NB4 (cell line): ENCODE results near the gene NCAPG2.

Experiments
- MYC ChIP-seq: IDR thresholded peaks from 2 replicates; pipeline ENCODE4 v1.6.1; 2011; ENCODE audit warnings: low read depth, low read length
- POLR2A ChIP-seq: IDR thresholded peaks from 2 replicates; pipeline ENCODE4 v1.6.1; 2011; ENCODE audit warnings: mild to moderate bottlenecking; ENCODE audit not compliant: insufficient read length; ENCODE audit errors: extremely low read depth
- TF ChIP-seq, protein P1 (sequence below): IDR thresholded peaks from one replicate; pipeline ENCODE4 v1.5.1; 2012; ENCODE audit warnings: low read depth, low read length
- TF ChIP-seq, protein P2 (sequence below): IDR thresholded peaks from 2 replicates; pipeline ENCODE4 v1.6.1; 2011; ENCODE audit warnings: low read depth, low read length

DNA sequence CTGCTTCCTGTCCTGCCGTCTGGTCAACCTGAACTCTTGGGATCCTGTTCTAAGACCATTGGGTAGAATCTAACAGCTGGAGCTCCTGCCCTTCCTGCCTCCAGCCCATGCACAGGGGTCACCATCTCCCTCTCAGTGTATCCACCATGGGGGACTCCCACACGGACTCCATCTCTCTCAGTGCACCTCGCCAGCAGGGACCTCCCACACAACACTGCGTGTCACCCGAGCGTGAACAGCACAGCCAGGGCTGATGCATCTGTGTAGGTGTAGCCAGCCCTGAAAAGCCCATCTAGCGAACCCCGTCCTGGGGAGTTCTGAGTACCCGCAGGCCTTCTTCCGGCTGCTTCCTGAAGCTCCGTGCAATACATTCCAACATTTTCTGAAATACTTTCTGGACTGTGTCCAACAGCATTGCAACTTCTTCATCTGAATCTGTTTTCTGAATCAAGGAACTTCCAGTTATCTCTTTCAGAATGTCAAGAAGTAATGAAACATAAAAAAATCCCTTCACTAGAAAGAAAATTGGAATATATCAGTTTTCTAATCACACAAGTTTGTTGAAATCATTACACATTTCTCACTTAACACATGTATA, 52.5 kb downstream of the NCAPG2 start:
- TF ChIP-seq, protein P1, sequence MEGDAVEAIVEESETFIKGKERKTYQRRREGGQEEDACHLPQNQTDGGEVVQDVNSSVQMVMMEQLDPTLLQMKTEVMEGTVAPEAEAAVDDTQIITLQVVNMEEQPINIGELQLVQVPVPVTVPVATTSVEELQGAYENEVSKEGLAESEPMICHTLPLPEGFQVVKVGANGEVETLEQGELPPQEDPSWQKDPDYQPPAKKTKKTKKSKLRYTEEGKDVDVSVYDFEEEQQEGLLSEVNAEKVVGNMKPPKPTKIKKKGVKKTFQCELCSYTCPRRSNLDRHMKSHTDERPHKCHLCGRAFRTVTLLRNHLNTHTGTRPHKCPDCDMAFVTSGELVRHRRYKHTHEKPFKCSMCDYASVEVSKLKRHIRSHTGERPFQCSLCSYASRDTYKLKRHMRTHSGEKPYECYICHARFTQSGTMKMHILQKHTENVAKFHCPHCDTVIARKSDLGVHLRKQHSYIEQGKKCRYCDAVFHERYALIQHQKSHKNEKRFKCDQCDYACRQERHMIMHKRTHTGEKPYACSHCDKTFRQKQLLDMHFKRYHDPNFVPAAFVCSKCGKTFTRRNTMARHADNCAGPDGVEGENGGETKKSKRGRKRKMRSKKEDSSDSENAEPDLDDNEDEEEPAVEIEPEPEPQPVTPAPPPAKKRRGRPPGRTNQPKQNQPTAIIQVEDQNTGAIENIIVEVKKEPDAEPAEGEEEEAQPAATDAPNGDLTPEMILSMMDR, result no peak
- no peak for TF ChIP-seq POLR2A
- TF ChIP-seq MYC, result no peak
- TF ChIP-seq, protein P2, sequence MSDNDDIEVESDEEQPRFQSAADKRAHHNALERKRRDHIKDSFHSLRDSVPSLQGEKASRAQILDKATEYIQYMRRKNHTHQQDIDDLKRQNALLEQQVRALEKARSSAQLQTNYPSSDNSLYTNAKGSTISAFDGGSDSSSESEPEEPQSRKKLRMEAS, result no peak
